GM23338 (cell line): ENCODE measurements around the gene BAIAP2. TPM values are rescaled to one million over a fixed set of nuclear protein-coding genes. Genes with fewer than 3 reads are reported as not detected.

ENCODE experiments used
- ATAC-seq: fragments of 200-7000 bp; cut with Tn5 transposase; 3 replicates; pipeline ENCODE4 v1.9.1; 2020
- DNase-seq: peaks from one replicate; pipeline ENCODE4 v3.0.0-alpha.2; 2015; ENCODE audit warnings: low spot score
- H2AFZ ChIP-seq: fragments of 200-600 bp; sonication (generic); 2 replicates; pipeline ENCODE4 v1.8.0; 2016; ENCODE audit warnings: antibody characterized with exemption, mild to moderate bottlenecking, moderate library complexity
- H3F3A ChIP-seq: fragments of 200-600 bp; sonication (generic); replicated peaks from 2 replicates; pipeline ENCODE4 v1.8.0; 2017; ENCODE audit warnings: antibody characterized with exemption, mixed run types, low read depth
- H3K27ac ChIP-seq: fragments of 200-600 bp; sonication (generic); 2 replicates; pipeline ENCODE4 v1.6.1; 2016; ENCODE audit warnings: low read depth
- H3K27me3 ChIP-seq: fragments of 200-600 bp; sonication (generic); 2 replicates; pipeline ENCODE4 v1.8.0; 2016; ENCODE audit warnings: mild to moderate bottlenecking, mixed run types, moderate library complexity; ENCODE audit not compliant: insufficient read depth
- H3K36me3 ChIP-seq: fragments of 200-600 bp; sonication (generic); 2 replicates; pipeline ENCODE4 v1.8.0; 2016; ENCODE audit warnings: mild to moderate bottlenecking; ENCODE audit not compliant: insufficient read depth
- H3K4me1 ChIP-seq: fragments of 200-600 bp; sonication (generic); 2 replicates; pipeline ENCODE4 v1.8.0; 2016; ENCODE audit warnings: mild to moderate bottlenecking, moderate library complexity; ENCODE audit not compliant: insufficient read depth
- H3K4me2 ChIP-seq: fragments of 200-600 bp; sonication (generic); 2 replicates; pipeline ENCODE4 v1.7.1; 2017; ENCODE audit warnings: mixed run types
- H3K4me3 ChIP-seq: fragments of 200-600 bp; sonication (generic); 2 replicates; pipeline ENCODE4 v1.6.1; 2016; ENCODE audit warnings: mixed run types
- H3K79me2 ChIP-seq: fragments of 200-600 bp; sonication (generic); replicated peaks from 2 replicates; pipeline ENCODE4 v1.8.0; 2017; ENCODE audit warnings: mild to moderate bottlenecking; ENCODE audit not compliant: insufficient read depth
- H3K9me2 ChIP-seq: fragments of 200-600 bp; sonication (generic); 2 replicates; pipeline ENCODE4 v1.8.0; 2017; ENCODE audit not compliant: insufficient read depth
- H4K20me1 ChIP-seq: fragments of 200-600 bp; sonication (generic); replicated peaks from 2 replicates; pipeline ENCODE4 v1.8.0; 2017; ENCODE audit warnings: mild to moderate bottlenecking; ENCODE audit not compliant: insufficient read depth
- H3K27ac Mint-ChIP-seq: 2 replicates; pipeline ENCODE4 v1.8.0; 2020; ENCODE audit warnings: inconsistent platforms, mild to moderate bottlenecking, moderate library complexity, mixed read lengths
- H3K27me3 Mint-ChIP-seq: 3 replicates; pipeline ENCODE4 v1.8.0; 2022; ENCODE audit warnings: low read depth, mild to moderate bottlenecking, moderate library complexity, mixed read lengths, inconsistent platforms; ENCODE audit not compliant: insufficient read depth, poor library complexity
- H3K36me3 Mint-ChIP-seq: 3 replicates; pipeline ENCODE4 v1.8.0; 2021; ENCODE audit warnings: low read depth, mild to moderate bottlenecking, inconsistent platforms, moderate library complexity, mixed read lengths
- H3K4me1 Mint-ChIP-seq: 3 replicates; pipeline ENCODE4 v1.8.0; 2020; ENCODE audit warnings: mild to moderate bottlenecking, inconsistent platforms, mixed read lengths
- H3K4me3 Mint-ChIP-seq: 3 replicates; pipeline ENCODE4 v1.8.0; 2021; ENCODE audit warnings: moderate library complexity, mild to moderate bottlenecking, inconsistent platforms, mixed read lengths
- H3K9me3 Mint-ChIP-seq: 3 replicates; pipeline ENCODE4 v1.8.0; 2020; ENCODE audit warnings: moderate library complexity, mild to moderate bottlenecking, inconsistent platforms, mixed read lengths
- CREB1 ChIP-seq: fragments of 250-450 bp; sonication (Bioruptor Pico); IDR thresholded peaks from 2 replicates; pipeline ENCODE4 v1.5.0; 2020; ENCODE audit warnings: low read depth, mild to moderate bottlenecking, moderate library complexity
- EZH2 ChIP-seq: fragments of 200-600 bp; sonication (generic); IDR thresholded peaks from one replicate; pipeline ENCODE4 v1.8.0; 2017; ENCODE audit warnings: antibody characterized with exemption, mild to moderate bottlenecking, low read depth; ENCODE audit not compliant: unreplicated experiment
- EZH2phosphoT487 ChIP-seq: fragments of 200-600 bp; sonication (generic); IDR thresholded peaks from one replicate; pipeline ENCODE4 v1.8.1; 2018; ENCODE audit warnings: antibody characterized with exemption; ENCODE audit not compliant: unreplicated experiment
- JUNB ChIP-seq: IDR thresholded peaks from one replicate; pipeline ENCODE4 v1.6.1; 2016; ENCODE audit warnings: antibody characterized with exemption; ENCODE audit not compliant: unreplicated experiment
- NANOG ChIP-seq: IDR thresholded peaks from 2 replicates; pipeline ENCODE4 v1.6.1; 2016; ENCODE audit warnings: antibody characterized with exemption, borderline replicate concordance
- POLR2AphosphoS5 ChIP-seq: IDR thresholded peaks from 2 replicates; pipeline ENCODE4 v1.6.1; 2016; ENCODE audit warnings: antibody characterized with exemption, low read depth
- ZNF114 ChIP-seq: fragments of 250-450 bp; sonication (Bioruptor Pico); IDR thresholded peaks from 2 replicates; pipeline ENCODE4 v1.5.0; 2020; ENCODE audit warnings: mild to moderate bottlenecking, moderate library complexity
- ZNF331 ChIP-seq: fragments of 250-450 bp; sonication (Bioruptor Pico); IDR thresholded peaks from 2 replicates; pipeline ENCODE4 v1.5.0; 2020; ENCODE audit warnings: low read depth, mild to moderate bottlenecking, moderate library complexity
- polyA plus RNA-seq: library from polyadenylated mRNA; unstranded; fragments of >200 nt; fragmentation: Nextera tagmentation; extraction: Ambion mirVana; gene quantifications from 2 replicates; pipeline ENCODE4 v1.2.1, GENCODE V29; 2016
- total RNA-seq: library from RNA; depleted of rRNA; stranded (reverse); fragments of >200 nt; shearing (Covaris generic); gene quantifications from 2 replicates; pipeline ENCODE4 v1.2.3, GENCODE V29; 2014
- TF ChIP-seq, protein P1 (sequence below): IDR thresholded peaks from 2 replicates; pipeline ENCODE4 v1.6.1; 2016; ENCODE audit warnings: antibody characterized with exemption
- TF ChIP-seq, protein P2 (sequence below): IDR thresholded peaks from one replicate; pipeline ENCODE4 v1.6.1; 2018; ENCODE audit warnings: antibody characterized with exemption; ENCODE audit not compliant: unreplicated experiment
- TF ChIP-seq, protein P3 (sequence below), 2 experiments: fragments of 200-600 bp in 1 of 2; sonication (generic) in 1 of 2; conservative IDR thresholded peaks; 2 replicates each; pipeline versions ENCODE4 v1.5.1 to v1.6.1; 2016 to 2017; ENCODE audit warnings: antibody characterized with exemption in 2 of 2, low read depth in 2 of 2, mild to moderate bottlenecking in 2 of 2, moderate library complexity in 1 of 2
- TF ChIP-seq, protein P4 (sequence below): fragments of 250-450 bp; sonication (Bioruptor Pico); IDR thresholded peaks from 2 replicates; pipeline ENCODE4 v1.5.0; 2020; ENCODE audit warnings: mild to moderate bottlenecking, moderate library complexity

Gene BAIAP2
- total and polyA plus RNA-seq, 2 experiments from 2014 or later = 21.7 to 22.7 TPM

DNA sequence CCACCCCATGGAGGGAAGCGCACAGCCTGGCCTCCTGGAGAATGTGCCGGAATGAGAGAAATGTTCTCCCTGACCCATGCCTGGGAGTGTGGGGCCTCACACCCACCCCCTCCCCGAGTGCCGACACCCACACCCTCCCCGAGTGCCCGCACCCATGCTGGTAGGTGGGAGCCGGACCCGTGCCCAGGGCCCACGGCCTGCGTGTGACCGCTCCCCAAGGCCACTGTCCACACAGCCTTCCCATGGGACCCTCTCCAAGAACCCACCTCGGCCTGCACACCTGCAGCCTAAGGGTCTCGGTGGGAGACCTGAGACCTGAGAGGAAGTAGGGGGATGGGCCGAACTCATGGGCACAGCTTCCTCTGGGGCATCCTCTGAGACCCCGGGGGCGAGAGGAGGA, 127.0 kb downstream of the BAIAP2 start (continued):
- TF ChIP-seq, protein P1, sequence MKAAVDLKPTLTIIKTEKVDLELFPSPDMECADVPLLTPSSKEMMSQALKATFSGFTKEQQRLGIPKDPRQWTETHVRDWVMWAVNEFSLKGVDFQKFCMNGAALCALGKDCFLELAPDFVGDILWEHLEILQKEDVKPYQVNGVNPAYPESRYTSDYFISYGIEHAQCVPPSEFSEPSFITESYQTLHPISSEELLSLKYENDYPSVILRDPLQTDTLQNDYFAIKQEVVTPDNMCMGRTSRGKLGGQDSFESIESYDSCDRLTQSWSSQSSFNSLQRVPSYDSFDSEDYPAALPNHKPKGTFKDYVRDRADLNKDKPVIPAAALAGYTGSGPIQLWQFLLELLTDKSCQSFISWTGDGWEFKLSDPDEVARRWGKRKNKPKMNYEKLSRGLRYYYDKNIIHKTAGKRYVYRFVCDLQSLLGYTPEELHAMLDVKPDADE = no peak
- TF ChIP-seq JUNB = no peak
- TF ChIP-seq ZNF114 (CRISPR knock-in tag) = no peak

DNA sequence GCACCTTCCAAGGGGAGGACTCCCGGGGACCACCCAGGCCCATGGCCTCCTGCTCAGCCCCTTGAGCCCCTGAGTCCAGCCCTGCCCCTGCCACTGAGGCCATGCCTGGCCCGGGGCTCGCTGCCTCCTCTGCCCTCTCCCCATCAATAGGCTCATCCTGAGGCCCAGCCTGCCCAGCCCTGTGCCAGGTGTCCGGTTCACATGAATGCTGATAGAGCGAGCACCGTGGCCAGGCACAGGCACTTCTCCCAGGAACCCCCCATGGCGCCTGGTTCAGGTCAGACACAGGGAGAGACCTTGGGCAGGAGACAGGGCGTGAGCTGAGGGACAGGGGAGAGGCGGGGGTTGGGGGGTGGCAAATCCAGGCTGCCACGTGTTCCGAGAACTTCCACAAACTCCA, 127.5 kb downstream of the BAIAP2 start:
- Histone ChIP-seq H3K4me3 (no peak overlapping the region), H3K79me2 (no peaks in the 10 kb centered on the region), H3K4me1 (no peaks in the 10 kb centered on the region), H3K36me3 (no peaks in the 10 kb centered on the region), H3K4me2 (no peak overlapping the region), H3K27me3 (no peaks in the 10 kb centered on the region), H3K9me2 (no peaks in the 10 kb centered on the region), H3K27ac (no peak overlapping the region), H4K20me1 (no peaks in the 10 kb centered on the region), H3F3A (no peaks in the 10 kb centered on the region), H2AFZ (no peak overlapping the region)
- no peak for DNase-seq
- H3K4me3 Mint-ChIP-seq = no peak overlapping the region
- H3K9me3 Mint-ChIP-seq = no peaks in the 10 kb centered on the region
- no peaks in the 10 kb centered on the region for H3K36me3 Mint-ChIP-seq
- peaks cover 2% of the 10 kb centered on the region; the same call in 1 of the 3 replicates for H3K4me1 Mint-ChIP-seq
- H3K27ac Mint-ChIP-seq = no peak overlapping the region
- ATAC-seq = no peak
- peaks cover 6% of the 10 kb centered on the region for H3K27me3 Mint-ChIP-seq
- TF ChIP-seq EZH2phosphoT487 (no peak), CREB1 (CRISPR knock-in tag) (no peak), JUNB (no peak), POLR2AphosphoS5 (no peak), EZH2 (no peak), NANOG (no peak), ZNF331 (CRISPR knock-in tag) (no peak), ZNF114 (CRISPR knock-in tag) (no peak)
- TF ChIP-seq, protein P2, sequence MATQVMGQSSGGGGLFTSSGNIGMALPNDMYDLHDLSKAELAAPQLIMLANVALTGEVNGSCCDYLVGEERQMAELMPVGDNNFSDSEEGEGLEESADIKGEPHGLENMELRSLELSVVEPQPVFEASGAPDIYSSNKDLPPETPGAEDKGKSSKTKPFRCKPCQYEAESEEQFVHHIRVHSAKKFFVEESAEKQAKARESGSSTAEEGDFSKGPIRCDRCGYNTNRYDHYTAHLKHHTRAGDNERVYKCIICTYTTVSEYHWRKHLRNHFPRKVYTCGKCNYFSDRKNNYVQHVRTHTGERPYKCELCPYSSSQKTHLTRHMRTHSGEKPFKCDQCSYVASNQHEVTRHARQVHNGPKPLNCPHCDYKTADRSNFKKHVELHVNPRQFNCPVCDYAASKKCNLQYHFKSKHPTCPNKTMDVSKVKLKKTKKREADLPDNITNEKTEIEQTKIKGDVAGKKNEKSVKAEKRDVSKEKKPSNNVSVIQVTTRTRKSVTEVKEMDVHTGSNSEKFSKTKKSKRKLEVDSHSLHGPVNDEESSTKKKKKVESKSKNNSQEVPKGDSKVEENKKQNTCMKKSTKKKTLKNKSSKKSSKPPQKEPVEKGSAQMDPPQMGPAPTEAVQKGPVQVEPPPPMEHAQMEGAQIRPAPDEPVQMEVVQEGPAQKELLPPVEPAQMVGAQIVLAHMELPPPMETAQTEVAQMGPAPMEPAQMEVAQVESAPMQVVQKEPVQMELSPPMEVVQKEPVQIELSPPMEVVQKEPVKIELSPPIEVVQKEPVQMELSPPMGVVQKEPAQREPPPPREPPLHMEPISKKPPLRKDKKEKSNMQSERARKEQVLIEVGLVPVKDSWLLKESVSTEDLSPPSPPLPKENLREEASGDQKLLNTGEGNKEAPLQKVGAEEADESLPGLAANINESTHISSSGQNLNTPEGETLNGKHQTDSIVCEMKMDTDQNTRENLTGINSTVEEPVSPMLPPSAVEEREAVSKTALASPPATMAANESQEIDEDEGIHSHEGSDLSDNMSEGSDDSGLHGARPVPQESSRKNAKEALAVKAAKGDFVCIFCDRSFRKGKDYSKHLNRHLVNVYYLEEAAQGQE = no peak
- TF ChIP-seq, protein P3, sequence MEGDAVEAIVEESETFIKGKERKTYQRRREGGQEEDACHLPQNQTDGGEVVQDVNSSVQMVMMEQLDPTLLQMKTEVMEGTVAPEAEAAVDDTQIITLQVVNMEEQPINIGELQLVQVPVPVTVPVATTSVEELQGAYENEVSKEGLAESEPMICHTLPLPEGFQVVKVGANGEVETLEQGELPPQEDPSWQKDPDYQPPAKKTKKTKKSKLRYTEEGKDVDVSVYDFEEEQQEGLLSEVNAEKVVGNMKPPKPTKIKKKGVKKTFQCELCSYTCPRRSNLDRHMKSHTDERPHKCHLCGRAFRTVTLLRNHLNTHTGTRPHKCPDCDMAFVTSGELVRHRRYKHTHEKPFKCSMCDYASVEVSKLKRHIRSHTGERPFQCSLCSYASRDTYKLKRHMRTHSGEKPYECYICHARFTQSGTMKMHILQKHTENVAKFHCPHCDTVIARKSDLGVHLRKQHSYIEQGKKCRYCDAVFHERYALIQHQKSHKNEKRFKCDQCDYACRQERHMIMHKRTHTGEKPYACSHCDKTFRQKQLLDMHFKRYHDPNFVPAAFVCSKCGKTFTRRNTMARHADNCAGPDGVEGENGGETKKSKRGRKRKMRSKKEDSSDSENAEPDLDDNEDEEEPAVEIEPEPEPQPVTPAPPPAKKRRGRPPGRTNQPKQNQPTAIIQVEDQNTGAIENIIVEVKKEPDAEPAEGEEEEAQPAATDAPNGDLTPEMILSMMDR (conservative IDR thresholded peaks at IDR 0.05; ENCODE audit: low read depth in 2 of 2) = no peak
- TF ChIP-seq, protein P4, sequence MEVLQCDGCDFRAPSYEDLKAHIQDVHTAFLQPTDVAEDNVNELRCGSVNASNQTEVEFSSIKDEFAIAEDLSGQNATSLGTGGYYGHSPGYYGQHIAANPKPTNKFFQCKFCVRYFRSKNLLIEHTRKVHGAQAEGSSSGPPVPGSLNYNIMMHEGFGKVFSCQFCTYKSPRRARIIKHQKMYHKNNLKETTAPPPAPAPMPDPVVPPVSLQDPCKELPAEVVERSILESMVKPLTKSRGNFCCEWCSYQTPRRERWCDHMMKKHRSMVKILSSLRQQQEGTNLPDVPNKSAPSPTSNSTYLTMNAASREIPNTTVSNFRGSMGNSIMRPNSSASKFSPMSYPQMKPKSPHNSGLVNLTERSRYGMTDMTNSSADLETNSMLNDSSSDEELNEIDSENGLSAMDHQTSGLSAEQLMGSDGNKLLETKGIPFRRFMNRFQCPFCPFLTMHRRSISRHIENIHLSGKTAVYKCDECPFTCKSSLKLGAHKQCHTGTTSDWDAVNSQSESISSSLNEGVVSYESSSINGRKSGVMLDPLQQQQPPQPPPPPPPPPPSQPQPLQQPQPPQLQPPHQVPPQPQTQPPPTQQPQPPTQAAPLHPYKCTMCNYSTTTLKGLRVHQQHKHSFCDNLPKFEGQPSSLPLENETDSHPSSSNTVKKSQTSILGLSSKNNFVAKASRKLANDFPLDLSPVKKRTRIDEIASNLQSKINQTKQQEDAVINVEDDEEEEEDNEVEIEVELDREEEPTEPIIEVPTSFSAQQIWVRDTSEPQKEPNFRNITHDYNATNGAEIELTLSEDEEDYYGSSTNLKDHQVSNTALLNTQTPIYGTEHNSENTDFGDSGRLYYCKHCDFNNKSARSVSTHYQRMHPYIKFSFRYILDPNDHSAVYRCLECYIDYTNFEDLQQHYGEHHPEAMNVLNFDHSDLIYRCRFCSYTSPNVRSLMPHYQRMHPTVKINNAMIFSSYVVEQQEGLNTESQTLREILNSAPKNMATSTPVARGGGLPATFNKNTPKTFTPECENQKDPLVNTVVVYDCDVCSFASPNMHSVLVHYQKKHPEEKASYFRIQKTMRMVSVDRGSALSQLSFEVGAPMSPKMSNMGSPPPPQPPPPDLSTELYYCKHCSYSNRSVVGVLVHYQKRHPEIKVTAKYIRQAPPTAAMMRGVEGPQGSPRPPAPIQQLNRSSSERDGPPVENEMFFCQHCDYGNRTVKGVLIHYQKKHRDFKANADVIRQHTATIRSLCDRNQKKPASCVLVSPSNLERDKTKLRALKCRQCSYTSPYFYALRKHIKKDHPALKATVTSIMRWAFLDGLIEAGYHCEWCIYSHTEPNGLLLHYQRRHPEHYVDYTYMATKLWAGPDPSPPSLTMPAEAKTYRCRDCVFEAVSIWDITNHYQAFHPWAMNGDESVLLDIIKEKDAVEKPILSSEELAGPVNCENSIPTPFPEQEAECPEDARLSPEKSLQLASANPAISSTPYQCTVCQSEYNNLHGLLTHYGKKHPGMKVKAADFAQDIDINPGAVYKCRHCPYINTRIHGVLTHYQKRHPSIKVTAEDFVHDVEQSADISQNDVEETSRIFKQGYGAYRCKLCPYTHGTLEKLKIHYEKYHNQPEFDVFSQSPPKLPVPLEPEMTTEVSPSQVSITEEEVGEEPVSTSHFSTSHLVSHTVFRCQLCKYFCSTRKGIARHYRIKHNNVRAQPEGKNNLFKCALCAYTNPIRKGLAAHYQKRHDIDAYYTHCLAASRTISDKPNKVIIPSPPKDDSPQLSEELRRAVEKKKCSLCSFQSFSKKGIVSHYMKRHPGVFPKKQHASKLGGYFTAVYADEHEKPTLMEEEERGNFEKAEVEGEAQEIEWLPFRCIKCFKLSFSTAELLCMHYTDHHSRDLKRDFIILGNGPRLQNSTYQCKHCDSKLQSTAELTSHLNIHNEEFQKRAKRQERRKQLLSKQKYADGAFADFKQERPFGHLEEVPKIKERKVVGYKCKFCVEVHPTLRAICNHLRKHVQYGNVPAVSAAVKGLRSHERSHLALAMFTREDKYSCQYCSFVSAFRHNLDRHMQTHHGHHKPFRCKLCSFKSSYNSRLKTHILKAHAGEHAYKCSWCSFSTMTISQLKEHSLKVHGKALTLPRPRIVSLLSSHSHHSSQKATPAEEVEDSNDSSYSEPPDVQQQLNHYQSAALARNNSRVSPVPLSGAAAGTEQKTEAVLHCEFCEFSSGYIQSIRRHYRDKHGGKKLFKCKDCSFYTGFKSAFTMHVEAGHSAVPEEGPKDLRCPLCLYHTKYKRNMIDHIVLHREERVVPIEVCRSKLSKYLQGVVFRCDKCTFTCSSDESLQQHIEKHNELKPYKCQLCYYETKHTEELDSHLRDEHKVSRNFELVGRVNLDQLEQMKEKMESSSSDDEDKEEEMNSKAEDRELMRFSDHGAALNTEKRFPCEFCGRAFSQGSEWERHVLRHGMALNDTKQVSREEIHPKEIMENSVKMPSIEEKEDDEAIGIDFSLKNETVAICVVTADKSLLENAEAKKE (CRISPR knock-in tag) = no peak
- TF ChIP-seq, protein P1 = no peak
